Esophagus mucosa (tissue), 1 donor: ENCODE measurements around the gene FUCA1. TPM values are rescaled to one million over a fixed set of nuclear protein-coding genes. Genes with fewer than 3 reads are reported as not detected.
"Not testable (repeated sequence)": the region's sequence is repeated elsewhere in the genome, so short reads cannot be mapped to it uniquely, and the experiment has no call there.

Source experiments
- ATAC-seq: fragments of 200-7000 bp; cut with Tn5 transposase; one replicate; pipeline ENCODE4 v1.9.1; 2020
- total RNA-seq: library from RNA; stranded (reverse); gene quantifications from one replicate; pipeline ENCODE4 v1.2.4, GENCODE V29; 2023
- donor health status: DM: yes; HTN: yes; CAD: no.

FUCA1 gene
- total RNA-seq, 1 donor from 2014 or later, result 7.7 TPM

GRCh38 chr1:23895993-23896392, 27.9 kb upstream of the FUCA1 start:
- no peak for ATAC-seq

GRCh38 chr1:23895082-23895481, 27.0 kb upstream of the FUCA1 start:
- no peak for ATAC-seq

GRCh38 chr1:23889074-23889473, 21.0 kb upstream of the FUCA1 start:
- no peak for ATAC-seq

- ATAC-seq, result no peak
These were observed 17.1 kb upstream of the FUCA1 start for GRCh38 chr1:23885222-23885621.

GRCh38 chr1:23882746-23883145, 14.7 kb upstream of the FUCA1 start:
- no peak for ATAC-seq

- no peak for ATAC-seq
These were observed 11.7 kb upstream of the FUCA1 start for GRCh38 chr1:23879809-23880208.

GRCh38 chr1:23878668-23879067, 10.6 kb upstream of the FUCA1 start:
- ATAC-seq, result no peak

GRCh38 chr1:23875382-23875781, 7.3 kb upstream of the FUCA1 start:
- ATAC-seq, result no peak

- ATAC-seq, result no peak
These were observed 4.3 kb upstream of the FUCA1 start for GRCh38 chr1:23872421-23872820.

GRCh38 chr1:23869051-23869450, 961 bp upstream of the FUCA1 start:
- no peak for ATAC-seq

- ATAC-seq, result peak; percentile 4
These were observed 497 bp upstream of the FUCA1 start for GRCh38 chr1:23868557-23869016.

GRCh38 chr1:23867542-23867894, 572 bp downstream of the FUCA1 start:
- no peak for ATAC-seq

- no peak for ATAC-seq
These were observed 2.6 kb downstream of the FUCA1 start for GRCh38 chr1:23865543-23865930.

GRCh38 chr1:23864801-23865542, 3.1 kb downstream of the FUCA1 start:
- ATAC-seq, result no peak

- no peak for ATAC-seq
These were observed 5.5 kb downstream of the FUCA1 start for GRCh38 chr1:23862640-23863039.

- ATAC-seq, result no peak
These were observed 13.5 kb downstream of the FUCA1 start for GRCh38 chr1:23854568-23854967.

- not testable (repeated sequence) for ATAC-seq
These were observed 15.0 kb downstream of the FUCA1 start for GRCh38 chr1:23853124-23853523.

- not testable (repeated sequence) for ATAC-seq
These were observed 16.7 kb downstream of the FUCA1 start for GRCh38 chr1:23851406-23851805.

- no peak for ATAC-seq
These were observed 19.1 kb downstream of the FUCA1 start for GRCh38 chr1:23848673-23849616.

GRCh38 chr1:23847482-23848095, 20.5 kb downstream of the FUCA1 start:
- ATAC-seq, result not testable (repeated sequence)

GRCh38 chr1:23845163-23845562, 22.9 kb downstream of the FUCA1 start:
- ATAC-seq, result no peak

GRCh38 chr1:23843644-23844043, 24.4 kb downstream of the FUCA1 start:
- ATAC-seq, result no peak

- ATAC-seq, result peak; percentile 98
These were observed 29.7 kb downstream of the FUCA1 start for GRCh38 chr1:23838401-23838866.
